Keratinocyte (primary cell): ENCODE data around the gene MINK1. TPM values are rescaled to one million over a fixed set of nuclear protein-coding genes. Genes with fewer than 3 reads are reported as not detected.

Source experiments
- DNase-seq: peaks from one replicate; pipeline ENCODE4 v3.0.0-alpha.2; 2011; ENCODE audit warnings: low read depth, missing footprints, low spot score
- FAIRE-seq: peaks from 2 replicates; lab custom pipeline; 2011; peaks lifted over from hg19 to GRCh38; lab: Jason Lieb, UNC
- H2AFZ ChIP-seq: 2 replicates; pipeline ENCODE4 v1.6.0; 2012; ENCODE audit warnings: low read length, control low read depth, inconsistent platforms; ENCODE audit not compliant: control insufficient read depth
- H3K27ac ChIP-seq: 2 replicates; pipeline ENCODE4 v1.5.1; 2011; ENCODE audit warnings: low read length; ENCODE audit not compliant: control insufficient read depth, insufficient read depth
- H3K27me3 ChIP-seq: 3 replicates; pipeline ENCODE4 v1.6.0; 2011; ENCODE audit warnings: low read length; ENCODE audit not compliant: control insufficient read depth, insufficient read depth; ENCODE audit errors: extremely low read depth
- H3K36me3 ChIP-seq, 2 experiments: 2 replicates in 1 of 2; 3 replicates in 1 of 2; pipeline ENCODE4 v1.5.1; 2011; ENCODE audit warnings: low read length in 2 of 2, mild to moderate bottlenecking in 1 of 2; ENCODE audit not compliant: control insufficient read depth in 2 of 2, insufficient read depth in 2 of 2; ENCODE audit errors: extremely low read depth in 1 of 2
- H3K4me1 ChIP-seq: 3 replicates; pipeline ENCODE4 v1.5.1; 2011; ENCODE audit warnings: low read length; ENCODE audit not compliant: control insufficient read depth, insufficient read depth; ENCODE audit errors: extremely low read depth
- H3K4me2 ChIP-seq: 3 replicates; pipeline ENCODE4 v1.6.0; 2011; ENCODE audit warnings: low read depth, low read length; ENCODE audit not compliant: control insufficient read depth, insufficient read depth; ENCODE audit errors: extremely low read depth
- H3K4me3 ChIP-seq, 3 experiments: fragments of 200-600 bp in 1 of 3; sonication (generic) in 1 of 3; 2 replicates in 2 of 3; 3 replicates in 1 of 3; pipeline ENCODE4 v1.5.1; 2011 to 2016; ENCODE audit warnings: low read length in 3 of 3, mild to moderate bottlenecking in 3 of 3, control low read depth in 2 of 3, inconsistent platforms in 1 of 3, low read depth in 1 of 3, mixed read lengths in 1 of 3, mixed run types in 1 of 3, moderate library complexity in 1 of 3; ENCODE audit not compliant: control insufficient read depth in 2 of 3, insufficient read depth in 2 of 3; ENCODE audit errors: extremely low read depth in 1 of 3
- H3K79me2 ChIP-seq: 2 replicates; pipeline ENCODE4 v1.6.0; 2012; ENCODE audit warnings: low read length; ENCODE audit not compliant: control insufficient read depth, insufficient read depth
- H3K9ac ChIP-seq: 3 replicates; pipeline ENCODE4 v1.6.0; 2011; ENCODE audit warnings: low read length; ENCODE audit not compliant: control insufficient read depth, insufficient read depth; ENCODE audit errors: extremely low read depth
- H3K9me1 ChIP-seq: 3 replicates; pipeline ENCODE4 v1.6.0; 2011; ENCODE audit warnings: low read length; ENCODE audit not compliant: control insufficient read depth, insufficient read depth; ENCODE audit errors: extremely low read depth
- H3K9me3 ChIP-seq: 2 replicates; pipeline ENCODE4 v1.5.1; 2012; ENCODE audit warnings: low read depth, low read length; ENCODE audit not compliant: control insufficient read depth
- H4K20me1 ChIP-seq: 3 replicates; pipeline ENCODE4 v1.6.0; 2011; ENCODE audit warnings: low read length; ENCODE audit not compliant: control insufficient read depth, insufficient read depth; ENCODE audit errors: extremely low read depth
- EZH2 ChIP-seq: IDR thresholded peaks from one replicate; pipeline ENCODE4 v1.6.1; 2012; ENCODE audit warnings: inconsistent platforms, mild to moderate bottlenecking, low read length, moderate library complexity
- dilution Hi-C: fragments of 300-500 bp; cut with MboI; formaldehyde crosslinking; loops from one replicate; pipeline ENCODE4 v1.7.0; 2020; ENCODE audit warnings: low sequenced_read_pairs; ENCODE audit not compliant: extremely low pct_ligation_motif_present
- polyA plus RNA-seq, 5 experiments: library from polyadenylated mRNA; depleted of rRNA in 3 of 5; stranded (reverse) in 3 of 5; stranded (forward) in 1 of 5; unstranded in 1 of 5; fragments of >200 nt; gene quantifications; 1 replicate in 1 of 5; 2 replicates in 3 of 5; 3 replicates in 1 of 5; pipeline versions ENCODE4 v1.2.1 to v1.2.3, GENCODE V29; 2011 to 2012; ENCODE audit warnings: missing spikeins in 2 of 5, low read depth in 1 of 5, low replicate concordance in 1 of 5
- TF ChIP-seq, protein P1 (sequence below), 3 experiments: IDR thresholded peaks in 1 of 3; conservative IDR thresholded peaks in 1 of 3; optimal IDR thresholded peaks in 1 of 3; 2 replicates in 2 of 3; 3 replicates in 1 of 3; pipeline versions ENCODE3 to v1.5.1; 2011; ENCODE audit warnings: low read length in 3 of 3, mild to moderate bottlenecking in 3 of 3, moderate library complexity in 2 of 3, control low read depth in 1 of 3, inconsistent platforms in 1 of 3; ENCODE audit not compliant: insufficient read depth in 2 of 3; ENCODE audit errors: extremely low read depth in 1 of 3

Gene MINK1
- polyA plus RNA-seq, 1 donor (not counting 4 experiments of a cell fraction or from before 2014, with no cell fraction given) = 82.8 TPM

DNA sequence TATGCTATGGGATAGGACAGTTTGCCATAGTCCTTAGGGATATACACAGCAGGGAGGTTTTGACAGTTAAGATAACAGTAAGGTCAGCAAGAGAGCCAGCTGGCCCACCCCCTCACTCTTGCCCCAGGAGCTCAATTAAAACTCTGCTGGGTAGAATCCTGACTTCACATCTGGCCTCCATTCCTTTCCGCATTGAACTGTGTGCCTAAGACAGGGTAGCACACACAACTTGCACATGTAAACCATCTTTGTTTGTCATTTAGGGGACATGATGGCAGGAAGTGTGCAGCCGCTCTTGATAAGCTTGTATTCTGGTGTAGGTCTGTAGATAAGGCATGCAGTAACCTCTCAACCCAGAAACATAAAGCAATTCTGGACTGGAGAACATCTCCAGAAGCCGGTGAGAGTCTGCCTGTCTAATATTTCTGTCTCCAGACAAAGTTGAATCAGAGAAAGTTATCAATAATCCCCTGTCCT, 5.2 kb downstream of the MINK1 start:
- Histone ChIP-seq H3K36me3 (peaks cover 10 to 31% of the 10 kb centered on the region in 2 experiments), H3K9ac (no peak overlapping the region), H3K9me1 (peaks cover 11% of the 10 kb centered on the region), H3K27me3 (no peaks in the 10 kb centered on the region), H3K79me2 (peaks cover 93% of the 10 kb centered on the region), H3K4me2 (no peak overlapping the region), H3K4me3 (no peak overlapping the region), H3K27ac (no peak overlapping the region), H3K9me3 (no peaks in the 10 kb centered on the region), H3K4me1 (peaks cover 45% of the 10 kb centered on the region), H4K20me1 (peaks cover 6% of the 10 kb centered on the region), H2AFZ (no peak overlapping the region)
- no peak for TF ChIP-seq EZH2
- TF ChIP-seq, protein P1, sequence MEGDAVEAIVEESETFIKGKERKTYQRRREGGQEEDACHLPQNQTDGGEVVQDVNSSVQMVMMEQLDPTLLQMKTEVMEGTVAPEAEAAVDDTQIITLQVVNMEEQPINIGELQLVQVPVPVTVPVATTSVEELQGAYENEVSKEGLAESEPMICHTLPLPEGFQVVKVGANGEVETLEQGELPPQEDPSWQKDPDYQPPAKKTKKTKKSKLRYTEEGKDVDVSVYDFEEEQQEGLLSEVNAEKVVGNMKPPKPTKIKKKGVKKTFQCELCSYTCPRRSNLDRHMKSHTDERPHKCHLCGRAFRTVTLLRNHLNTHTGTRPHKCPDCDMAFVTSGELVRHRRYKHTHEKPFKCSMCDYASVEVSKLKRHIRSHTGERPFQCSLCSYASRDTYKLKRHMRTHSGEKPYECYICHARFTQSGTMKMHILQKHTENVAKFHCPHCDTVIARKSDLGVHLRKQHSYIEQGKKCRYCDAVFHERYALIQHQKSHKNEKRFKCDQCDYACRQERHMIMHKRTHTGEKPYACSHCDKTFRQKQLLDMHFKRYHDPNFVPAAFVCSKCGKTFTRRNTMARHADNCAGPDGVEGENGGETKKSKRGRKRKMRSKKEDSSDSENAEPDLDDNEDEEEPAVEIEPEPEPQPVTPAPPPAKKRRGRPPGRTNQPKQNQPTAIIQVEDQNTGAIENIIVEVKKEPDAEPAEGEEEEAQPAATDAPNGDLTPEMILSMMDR (optimal IDR thresholded peaks at IDR 0.05 in 1 of 3, IDR thresholded peaks at IDR 0.05 in 1 of 3, conservative IDR thresholded peaks at IDR 0.05 in 1 of 3; ENCODE audit: extremely low read depth in 1 of 3, insufficient read depth in 2 of 3, low read length in 3 of 3) = no peak
- dilution Hi-C loops = no loop called here
- FAIRE-seq (no peak), DNase-seq (no peak)

DNA sequence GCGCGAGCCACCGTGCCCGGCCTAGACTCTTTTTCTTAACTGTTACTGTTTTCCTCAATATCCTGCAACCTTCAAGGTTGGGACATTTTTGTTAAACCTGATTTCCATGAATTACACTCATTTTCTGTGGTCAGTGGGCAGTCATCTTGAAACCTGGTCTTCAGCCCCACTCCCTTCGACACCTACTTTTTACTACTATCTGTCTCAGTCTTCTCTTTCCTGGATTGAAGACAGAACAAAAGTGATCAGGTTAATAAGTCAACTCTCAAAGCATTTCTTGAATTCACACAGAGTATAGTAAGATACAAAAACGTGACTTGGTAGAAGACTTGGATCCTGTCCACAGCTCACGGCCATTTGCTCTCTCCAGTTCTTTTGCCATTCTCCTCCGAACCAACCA, 6.1 kb downstream of the MINK1 start:
- no peak for DNase-seq
- H3K4me1 ChIP-seq = peaks cover 44% of the 10 kb centered on the region
- peaks cover 12 to 31% of the 10 kb centered on the region in 2 experiments for H3K36me3 ChIP-seq
- no peaks in the 10 kb centered on the region for H3K9me3 ChIP-seq
- FAIRE-seq = no peak
- H3K9ac ChIP-seq = no peak overlapping the region
- H3K9me1 ChIP-seq = peaks cover 11% of the 10 kb centered on the region
- no peak overlapping the region for H3K27ac ChIP-seq
- no peak overlapping the region for H3K4me3 ChIP-seq
- no peak overlapping the region for H2AFZ ChIP-seq
- H4K20me1 ChIP-seq = peaks cover 6% of the 10 kb centered on the region
- no peaks in the 10 kb centered on the region for H3K27me3 ChIP-seq
- peaks cover 92% of the 10 kb centered on the region for H3K79me2 ChIP-seq
- dilution Hi-C loops = no loop called here
- TF ChIP-seq, protein P1 (optimal IDR thresholded peaks at IDR 0.05 in 1 of 3, IDR thresholded peaks at IDR 0.05 in 1 of 3, conservative IDR thresholded peaks at IDR 0.05 in 1 of 3; ENCODE audit: extremely low read depth in 1 of 3, insufficient read depth in 2 of 3, low read length in 3 of 3) = no peak
- no peak for TF ChIP-seq EZH2
- H3K4me2 ChIP-seq = no peak overlapping the region
